Tibial artery (tissue), 4 donors: Measurements from ENCODE around the gene DOK5.

Source experiments
- DNase-seq, 2 donors: peaks; one replicate each; pipeline ENCODE4 v3.0.0-alpha.2; 2019
- H3K27ac ChIP-seq, 2 donors: fragments of 200-600 bp; sonication (generic) in 1 of 2; 1 replicate in 1 of 2; 2 replicates in 1 of 2; pipeline ENCODE4 v1.5.1; 2018 to 2019; ENCODE audit warnings: mild to moderate bottlenecking in 1 of 2
- H3K27me3 ChIP-seq, 2 donors: fragments of 200-600 bp; sonication (generic) in 1 of 2; one replicate each; pipeline versions ENCODE4 v1.5.1 to v1.6.0; 2016 to 2019
- H3K36me3 ChIP-seq, 3 donors: fragments of 200-600 bp; sonication (generic) in 2 of 3; one replicate each; pipeline ENCODE4 v1.5.1; 2016 to 2019; ENCODE audit warnings: mild to moderate bottlenecking in 2 of 3
- H3K4me1 ChIP-seq, 4 donors: fragments of 200-600 bp; sonication (generic) in 2 of 4; 1 replicate in 3 of 4; 2 replicates in 1 of 4; pipeline ENCODE4 v1.5.1; 2016 to 2019
- H3K4me3 ChIP-seq, 2 donors: fragments of 200-600 bp; sonication (generic) in 1 of 2; 1 replicate in 1 of 2; 2 replicates in 1 of 2; pipeline ENCODE4 v1.5.1; 2018 to 2019; ENCODE audit warnings: mild to moderate bottlenecking in 2 of 2
- H3K9me3 ChIP-seq, 3 donors: fragments of 200-600 bp; sonication (generic) in 1 of 3; one replicate each; pipeline ENCODE4 v1.5.1; 2016 to 2019
- CTCF ChIP-seq, 2 experiments: fragments of 200-600 bp in 1 of 2; fragments of 450-650 bp in 1 of 2; IDR thresholded peaks; one replicate each; pipeline ENCODE4 v1.5.1; 2017 to 2019; ENCODE audit warnings: antibody characterized with exemption in 2 of 2, mild to moderate bottlenecking in 1 of 2, moderate library complexity in 1 of 2
- intact Hi-C: fragments of 100-400 bp; cut with DNase I; formaldehyde crosslinking; loops from one replicate; pipeline ENCODE4 v1.15.0; 2023; ENCODE audit warnings: low total_unique reads

DOK5 gene

DNA sequence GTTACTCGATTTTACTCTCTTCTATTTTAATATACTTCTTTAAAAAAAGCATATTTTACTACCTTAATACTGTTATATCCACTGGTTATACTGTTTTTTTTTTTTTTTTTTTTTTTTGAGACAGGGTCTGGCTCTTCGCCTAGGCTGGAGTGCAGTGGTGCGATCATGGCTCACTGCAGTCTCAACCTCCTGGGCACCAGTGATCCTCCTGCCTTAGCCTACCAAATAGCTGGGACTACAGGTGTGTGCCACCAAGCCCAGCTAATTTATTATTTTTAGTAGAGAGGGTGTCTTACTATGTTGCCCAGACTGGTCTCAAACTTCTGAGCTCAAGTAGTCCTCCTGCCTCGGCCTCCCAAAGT, 170.7 kb downstream of the DOK5 start:
- Histone ChIP-seq H3K27me3 (no peaks in the 10 kb centered on the region), H3K4me3 (no peak overlapping the region), H3K27ac (no peak overlapping the region), H3K36me3 (no peaks in the 10 kb centered on the region), H3K4me1 (no peaks in the 10 kb centered on the region), H3K9me3 (no peaks in the 10 kb centered on the region)
- no peak for DNase-seq
- no peak for TF ChIP-seq CTCF (IDR thresholded peaks at IDR 0.05)
- intact Hi-C loops: no loop called here

DNA sequence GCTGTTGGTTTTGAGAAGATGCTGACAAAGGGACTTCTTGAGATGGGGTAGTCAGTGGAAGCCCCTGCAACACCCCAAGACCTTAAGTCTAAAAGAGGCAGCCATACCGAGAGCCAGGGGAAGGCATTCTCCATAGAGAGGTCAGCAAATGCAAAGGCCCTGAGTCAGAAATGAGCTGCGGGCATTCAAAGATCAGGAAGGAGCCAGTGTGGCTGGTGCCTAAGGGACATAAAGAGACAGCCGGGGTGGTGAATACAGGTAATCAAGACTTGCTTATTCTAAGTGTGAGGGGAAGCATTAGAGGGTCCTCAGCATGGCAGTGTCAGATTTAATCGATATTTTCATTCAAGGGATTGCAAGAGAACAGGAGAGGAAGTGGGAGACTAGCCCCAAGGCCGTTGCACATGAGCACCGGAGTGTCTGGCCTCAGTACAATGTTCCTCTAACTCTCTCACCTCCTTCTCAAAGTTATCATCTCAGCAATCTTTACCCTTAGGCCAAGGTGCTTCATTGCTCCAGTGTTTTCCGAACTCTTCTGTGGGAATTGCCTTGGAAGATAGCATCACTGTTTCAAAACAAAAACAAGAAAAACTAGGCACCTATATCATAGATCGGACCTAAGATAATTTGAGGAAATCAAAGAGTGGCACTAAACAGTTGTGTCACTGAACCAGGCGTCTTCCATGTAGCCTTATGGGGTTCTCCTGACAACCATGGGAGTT, 173.2 kb downstream of the DOK5 start:
- intact Hi-C loops: no loop called here

DNA sequence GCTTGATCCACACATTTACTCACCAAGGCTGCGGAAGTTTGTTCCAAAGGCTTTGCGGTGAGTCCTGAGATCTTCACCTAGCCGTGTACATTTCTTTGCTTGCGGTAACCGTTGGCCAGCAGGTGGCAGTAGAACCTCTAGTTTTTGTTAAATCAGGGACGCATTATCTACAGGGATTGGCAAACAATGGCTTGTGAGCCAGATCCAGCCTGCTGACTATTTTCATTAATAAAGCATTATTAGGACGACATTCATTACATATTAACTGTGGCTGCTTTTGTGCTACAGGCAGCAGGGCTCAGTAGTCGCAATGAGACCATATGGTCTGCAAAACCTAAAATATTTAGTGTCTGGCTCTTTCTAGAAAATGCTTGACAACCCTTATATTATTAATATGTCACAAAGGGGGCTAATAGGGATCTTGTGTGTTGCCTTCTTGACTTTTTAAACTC, 174.1 kb downstream of the DOK5 start:
- no peaks in the 10 kb centered on the region for H3K36me3 ChIP-seq
- no peaks in the 10 kb centered on the region for H3K9me3 ChIP-seq
- peak; percentile 71 to 74 for DNase-seq
- TF ChIP-seq CTCF (IDR thresholded peaks at IDR 0.05): peak; percentile 53 to 58
- H3K27ac ChIP-seq: no peak overlapping the region
- H3K4me3 ChIP-seq: no peak overlapping the region
- intact Hi-C loops: no loop called here
- no peaks in the 10 kb centered on the region for H3K4me1 ChIP-seq
- no peaks in the 10 kb centered on the region for H3K27me3 ChIP-seq

More for the DNA sequence above, 173.2 kb downstream of the DOK5 start:
- Histone ChIP-seq H3K4me1 (no peaks in the 10 kb centered on the region), H3K9me3 (no peaks in the 10 kb centered on the region), H3K4me3 (no peak overlapping the region), H3K27me3 (no peaks in the 10 kb centered on the region), H3K27ac (no peak overlapping the region), H3K36me3 (no peaks in the 10 kb centered on the region)
- TF ChIP-seq CTCF (IDR thresholded peaks at IDR 0.05): no peak
- no peak for DNase-seq

GRCh38 chr20:54650052-54650719, 174.8 kb downstream of the DOK5 start:
- intact Hi-C loops: no loop called here
- no peaks in the 10 kb centered on the region for H3K4me1 ChIP-seq
- no peak overlapping the region for H3K27ac ChIP-seq
- H3K9me3 ChIP-seq: no peaks in the 10 kb centered on the region
- no peaks in the 10 kb centered on the region for H3K36me3 ChIP-seq
- no peak for TF ChIP-seq CTCF (IDR thresholded peaks at IDR 0.05)
- no peaks in the 10 kb centered on the region for H3K27me3 ChIP-seq
- DNase-seq: no peak
- H3K4me3 ChIP-seq: no peak overlapping the region

- no peaks in the 10 kb centered on the region for H3K4me1 ChIP-seq
- H3K9me3 ChIP-seq: no peaks in the 10 kb centered on the region
Observed at GRCh38 chr20:54651252-54651651, 175.9 kb downstream of the DOK5 start.

More at GRCh38 chr20:54651252-54651651, 175.9 kb downstream of the DOK5 start:
- intact Hi-C loops: no loop called here
- DNase-seq: no peak
- Histone ChIP-seq H3K4me3 (no peak overlapping the region), H3K27ac (no peak overlapping the region), H3K36me3 (no peaks in the 10 kb centered on the region), H3K27me3 (no peaks in the 10 kb centered on the region)
- no peak for TF ChIP-seq CTCF (IDR thresholded peaks at IDR 0.05)
